ENCODE data around the gene FAM124A. TPM values are rescaled to one million over a fixed set of nuclear protein-coding genes. Genes with fewer than 3 reads are reported as not detected.

Gene FAM124A
- total RNA-seq, 4 donors from 2014 or later = 2.1 to 7.2 (median 5.2) TPM

GRCh38 chr13:51261610-51262249 lies 39.5 kb downstream of the FAM124A start:
- Histone ChIP-seq H3K9me3 (no peaks in the 10 kb centered on the region), H3K27ac (no peak overlapping the region), H3K4me3 (no peak overlapping the region), H3K4me1 (no peaks in the 10 kb centered on the region), H3K27me3 (no peaks in the 10 kb centered on the region), H3K36me3 (no peaks in the 10 kb centered on the region)
- TF ChIP-seq, protein P1, sequence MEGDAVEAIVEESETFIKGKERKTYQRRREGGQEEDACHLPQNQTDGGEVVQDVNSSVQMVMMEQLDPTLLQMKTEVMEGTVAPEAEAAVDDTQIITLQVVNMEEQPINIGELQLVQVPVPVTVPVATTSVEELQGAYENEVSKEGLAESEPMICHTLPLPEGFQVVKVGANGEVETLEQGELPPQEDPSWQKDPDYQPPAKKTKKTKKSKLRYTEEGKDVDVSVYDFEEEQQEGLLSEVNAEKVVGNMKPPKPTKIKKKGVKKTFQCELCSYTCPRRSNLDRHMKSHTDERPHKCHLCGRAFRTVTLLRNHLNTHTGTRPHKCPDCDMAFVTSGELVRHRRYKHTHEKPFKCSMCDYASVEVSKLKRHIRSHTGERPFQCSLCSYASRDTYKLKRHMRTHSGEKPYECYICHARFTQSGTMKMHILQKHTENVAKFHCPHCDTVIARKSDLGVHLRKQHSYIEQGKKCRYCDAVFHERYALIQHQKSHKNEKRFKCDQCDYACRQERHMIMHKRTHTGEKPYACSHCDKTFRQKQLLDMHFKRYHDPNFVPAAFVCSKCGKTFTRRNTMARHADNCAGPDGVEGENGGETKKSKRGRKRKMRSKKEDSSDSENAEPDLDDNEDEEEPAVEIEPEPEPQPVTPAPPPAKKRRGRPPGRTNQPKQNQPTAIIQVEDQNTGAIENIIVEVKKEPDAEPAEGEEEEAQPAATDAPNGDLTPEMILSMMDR (IDR thresholded peaks at IDR 0.05) = no peak
- no peak for TF ChIP-seq POLR2A (IDR thresholded peaks at IDR 0.05)
- no peak for DNase-seq
- intact Hi-C loops (cut with DNase I; ENCODE audit: low total_unique reads) = no loop called here

DNA sequence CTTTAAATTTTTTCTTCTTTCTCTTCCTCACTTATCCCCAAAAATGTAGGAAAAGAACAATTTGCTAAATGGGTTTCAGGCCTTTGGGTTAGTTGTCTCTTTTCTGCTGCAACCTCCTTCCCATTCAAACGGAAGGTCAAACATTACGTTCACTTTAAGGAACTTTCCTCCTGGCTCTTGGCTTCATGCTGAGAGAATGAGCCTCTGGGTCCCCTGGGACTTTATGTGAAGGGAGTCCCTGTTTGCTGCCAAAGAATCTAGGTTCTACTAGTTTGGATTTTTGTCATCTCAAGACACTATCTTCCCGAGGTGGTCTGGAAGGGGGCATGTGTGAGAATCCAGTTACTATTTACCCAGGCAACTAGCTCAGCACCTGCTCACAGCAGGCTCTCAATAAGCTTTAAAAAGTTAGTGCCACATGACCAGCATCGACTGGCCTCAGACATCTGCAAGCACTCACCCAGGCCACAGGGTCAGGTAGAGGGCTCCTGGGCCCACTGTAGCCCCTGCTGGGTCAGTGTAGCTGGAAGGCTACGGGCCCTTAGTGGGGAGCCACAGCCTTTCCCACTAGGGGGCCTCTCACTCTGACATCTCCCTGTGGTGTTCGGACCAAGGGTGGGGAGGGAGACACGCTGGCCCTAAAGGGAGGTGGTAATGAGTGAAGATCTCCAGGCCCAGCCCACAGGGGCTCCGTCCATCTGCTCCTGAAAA lies 40.5 kb downstream of the FAM124A start:
- no peaks in the 10 kb centered on the region for H3K36me3 ChIP-seq
- no peaks in the 10 kb centered on the region for H3K27me3 ChIP-seq
- H3K9me3 ChIP-seq = no peaks in the 10 kb centered on the region
- no peaks in the 10 kb centered on the region for H3K4me1 ChIP-seq
- intact Hi-C loops (cut with DNase I; ENCODE audit: low total_unique reads) = no loop called here
- DNase-seq = no peak
- TF ChIP-seq, protein P1 (IDR thresholded peaks at IDR 0.05) = no peak
- TF ChIP-seq POLR2A (IDR thresholded peaks at IDR 0.05) = no peak
- no peak overlapping the region for H3K4me3 ChIP-seq
- no peak overlapping the region for H3K27ac ChIP-seq

- no peaks in the 10 kb centered on the region for H3K9me3 ChIP-seq
- H3K4me1 ChIP-seq = no peaks in the 10 kb centered on the region
- H3K27me3 ChIP-seq = no peaks in the 10 kb centered on the region
- intact Hi-C loops (cut with DNase I; ENCODE audit: low total_unique reads) = no loop called here
- DNase-seq = no peak
- TF ChIP-seq, protein P1 (IDR thresholded peaks at IDR 0.05) = no peak
- TF ChIP-seq POLR2A (IDR thresholded peaks at IDR 0.05) = no peak
- no peaks in the 10 kb centered on the region for H3K36me3 ChIP-seq
- no peak overlapping the region for H3K27ac ChIP-seq
- H3K4me3 ChIP-seq = no peak overlapping the region
Measured at GRCh38 chr13:51266642-51267041, 44.4 kb downstream of the FAM124A start.

- intact Hi-C loops (cut with DNase I; ENCODE audit: low total_unique reads) = no loop called here
Measured at GRCh38 chr13:51267622-51268021, 45.4 kb downstream of the FAM124A start.

DNA sequence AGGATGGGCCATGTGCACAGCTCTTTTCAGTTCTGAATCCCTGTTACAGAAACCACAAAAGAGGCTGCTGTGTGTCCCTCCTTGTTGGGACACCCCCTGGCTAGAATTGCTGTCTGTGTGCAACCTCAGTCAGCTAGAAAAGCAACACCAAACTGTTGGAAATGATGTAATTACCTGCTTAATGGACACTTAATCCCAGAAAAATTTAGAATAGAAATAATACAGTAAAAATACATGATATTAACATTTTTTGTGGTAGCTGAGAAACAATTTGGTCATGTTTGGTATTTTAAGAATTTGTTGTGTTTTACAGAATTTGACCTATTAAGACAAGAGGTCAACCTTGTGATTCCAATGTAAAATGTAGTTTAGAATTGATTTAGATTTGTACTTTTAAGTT lies 46.8 kb downstream of the FAM124A start:
- no peaks in the 10 kb centered on the region for H3K4me1 ChIP-seq
- intact Hi-C loops (cut with DNase I; ENCODE audit: low total_unique reads) = no loop called here
- no peak overlapping the region for H3K4me3 ChIP-seq
- DNase-seq = no peak
- H3K27me3 ChIP-seq = no peaks in the 10 kb centered on the region
- no peak overlapping the region for H3K27ac ChIP-seq
- TF ChIP-seq POLR2A (IDR thresholded peaks at IDR 0.05) = no peak
- TF ChIP-seq, protein P1 (IDR thresholded peaks at IDR 0.05) = no peak
- H3K9me3 ChIP-seq = no peaks in the 10 kb centered on the region
- no peaks in the 10 kb centered on the region for H3K36me3 ChIP-seq

More at GRCh38 chr13:51267622-51268021, 45.4 kb downstream of the FAM124A start:
- DNase-seq = no peak
- H3K4me3 ChIP-seq = no peak overlapping the region
- no peak for TF ChIP-seq POLR2A (IDR thresholded peaks at IDR 0.05)
- TF ChIP-seq, protein P1 (IDR thresholded peaks at IDR 0.05) = no peak
- no peaks in the 10 kb centered on the region for H3K36me3 ChIP-seq
- H3K4me1 ChIP-seq = no peaks in the 10 kb centered on the region
- H3K27me3 ChIP-seq = no peaks in the 10 kb centered on the region
- H3K9me3 ChIP-seq = no peaks in the 10 kb centered on the region
- no peak overlapping the region for H3K27ac ChIP-seq

All from uterus (tissue), 4 donors.